ENCODE results near the gene ARHGAP24. TPM values are rescaled to one million over a fixed set of nuclear protein-coding genes. Genes with fewer than 3 reads are reported as not detected.

ARHGAP24 gene
- total RNA-seq, 1 experiment from 2014 or later = 1.3 TPM

GRCh38 chr4:85806334-85806733, 331.4 kb downstream of the ARHGAP24 start:
- H2AFZ ChIP-seq (ENCODE audit: low read depth, low read length, poor library complexity, severe bottlenecking) = no peak overlapping the region
- H3K27ac ChIP-seq (ENCODE audit: low read depth, low read length) = no peak overlapping the region
- intact Hi-C loops (cut with micrococcal nuclease) = no loop called here
- ChIA-PET CTCF (interaction anchor here (2.4 kb wide), 1 partner anchor 9 kb away, joined by 14 read pairs; no protein-coding TSS in a partner anchor), RAD21 (ENCODE audit: low non-redundant PET in 1 of 2, low total read pairs in 2 of 2, uncharacterized antibody in 2 of 2, unreplicated experiment in 2 of 2) (no interaction called here), POLR2A (interaction anchor here (1.1 kb wide), 1 partner anchor 10 kb away, joined by 3 read pairs; no protein-coding TSS in a partner anchor)
- H4K20me1 ChIP-seq (ENCODE audit: insufficient read depth) = no peaks in the 10 kb centered on the region
- TF ChIP-seq FOSL1 (IDR thresholded peaks at IDR 0.05; ENCODE audit: low read depth) (no peak), SP1 (IDR thresholded peaks at IDR 0.05; ENCODE audit: low read depth) (no peak), CBX3 (IDR thresholded peaks at IDR 0.05; ENCODE audit: low read depth) (no peak), CTCF (IDR thresholded peaks at IDR 0.05 in 2 of 3, conservative IDR thresholded peaks at IDR 0.05 in 1 of 3; ENCODE audit: borderline replicate concordance in 1 of 3, insufficient read depth in 1 of 3, low read depth in 2 of 3, low read length in 2 of 3) (no peak), SRF (IDR thresholded peaks at IDR 0.05; ENCODE audit: low read depth) (no peak), ZFX (IDR thresholded peaks at IDR 0.05) (no peak), ELF1 (IDR thresholded peaks at IDR 0.05; ENCODE audit: borderline replicate concordance, low read depth) (no peak), CEBPB (IDR thresholded peaks at IDR 0.05; ENCODE audit: low read depth) (no peak), POLR2A (IDR thresholded peaks at IDR 0.05; ENCODE audit: borderline replicate concordance, extremely low read depth, insufficient read depth, insufficient read length) (no peak), TCF7L2 (IDR thresholded peaks at IDR 0.05; ENCODE audit: borderline replicate concordance, extremely low read depth, insufficient read depth, insufficient read length) (no peak), POLR2AphosphoS5 (IDR thresholded peaks at IDR 0.05; ENCODE audit: low read depth, low read length) (no peak), ZNF274 (IDR thresholded peaks at IDR 0.05; ENCODE audit: low read depth, low read length) (no peak), EZH2 (IDR thresholded peaks at IDR 0.05) (no peak), EGR1 (IDR thresholded peaks at IDR 0.05; ENCODE audit: low read depth) (no peak)
- TF ChIP-seq, protein P1, sequence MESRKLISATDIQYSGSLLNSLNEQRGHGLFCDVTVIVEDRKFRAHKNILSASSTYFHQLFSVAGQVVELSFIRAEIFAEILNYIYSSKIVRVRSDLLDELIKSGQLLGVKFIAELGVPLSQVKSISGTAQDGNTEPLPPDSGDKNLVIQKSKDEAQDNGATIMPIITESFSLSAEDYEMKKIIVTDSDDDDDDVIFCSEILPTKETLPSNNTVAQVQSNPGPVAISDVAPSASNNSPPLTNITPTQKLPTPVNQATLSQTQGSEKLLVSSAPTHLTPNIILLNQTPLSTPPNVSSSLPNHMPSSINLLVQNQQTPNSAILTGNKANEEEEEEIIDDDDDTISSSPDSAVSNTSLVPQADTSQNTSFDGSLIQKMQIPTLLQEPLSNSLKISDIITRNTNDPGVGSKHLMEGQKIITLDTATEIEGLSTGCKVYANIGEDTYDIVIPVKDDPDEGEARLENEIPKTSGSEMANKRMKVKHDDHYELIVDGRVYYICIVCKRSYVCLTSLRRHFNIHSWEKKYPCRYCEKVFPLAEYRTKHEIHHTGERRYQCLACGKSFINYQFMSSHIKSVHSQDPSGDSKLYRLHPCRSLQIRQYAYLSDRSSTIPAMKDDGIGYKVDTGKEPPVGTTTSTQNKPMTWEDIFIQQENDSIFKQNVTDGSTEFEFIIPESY (IDR thresholded peaks at IDR 0.05; ENCODE audit: extremely low read depth, insufficient replicate concordance, low read length) = no peak
- TF ChIP-seq, protein P2, sequence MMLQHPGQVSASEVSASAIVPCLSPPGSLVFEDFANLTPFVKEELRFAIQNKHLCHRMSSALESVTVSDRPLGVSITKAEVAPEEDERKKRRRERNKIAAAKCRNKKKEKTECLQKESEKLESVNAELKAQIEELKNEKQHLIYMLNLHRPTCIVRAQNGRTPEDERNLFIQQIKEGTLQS (IDR thresholded peaks at IDR 0.05) = no peak
- no peaks in the 10 kb centered on the region for H3K36me3 ChIP-seq (ENCODE audit: control insufficient read depth in 1 of 2, insufficient read depth in 2 of 2, low read length in 2 of 2)
- H3K9ac ChIP-seq (ENCODE audit: low read length) = no peak overlapping the region
- no peak overlapping the region for H3K4me3 ChIP-seq (replicated peaks in 1 of 2; ENCODE audit: low read depth in 1 of 2, low read length in 2 of 2)
- H3K9me2 ChIP-seq (ENCODE audit: insufficient read depth) = no peaks in the 10 kb centered on the region
- DNase-seq (ENCODE audit: low read depth, low spot score) (no peak), ATAC-seq (no peak)
- no peaks in the 10 kb centered on the region for H3K79me2 ChIP-seq (ENCODE audit: insufficient read depth, low read length)
- no peaks in the 10 kb centered on the region for H3K4me1 ChIP-seq (ENCODE audit: control insufficient read depth in 1 of 2, insufficient read depth in 2 of 2, low read length in 2 of 2)
- H3K4me2 ChIP-seq (ENCODE audit: low read length) = no peak overlapping the region
- BruUV-seq (replicated peaks) = no TSS peak
- H3K27me3 ChIP-seq (ENCODE audit: insufficient read depth, low read length) = no peaks in the 10 kb centered on the region
- no peaks in the 10 kb centered on the region for H3K9me3 ChIP-seq (ENCODE audit: control insufficient read depth in 1 of 2, insufficient read depth in 1 of 2, low read depth in 1 of 2, low read length in 2 of 2)
